Stimulated activated naive B cell treated with anti-CD40 and anti-IgM and Interleukin-4, amounts not matched to agents 10 μg/mL and 1 μg/mL and 100 μg/mL, for 72 hours (primary cell): ENCODE measurements around the gene KCNH3.
"Not testable (repeated sequence)": the region's sequence is repeated elsewhere in the genome, so short reads cannot be mapped to it uniquely, and the experiment has no call there.

Experiments
- ATAC-seq, 2 donors: fragments of 150-1000 bp; cut with Tn5 transposase; replicated peaks; 2 replicates each; pipeline ENCODE4 v1.10.0; 2021; ENCODE audit warnings: moderate library complexity in 1 of 2
- DNase-seq: peaks from one replicate; pipeline ENCODE4 v3.0.0; 2021
- H3K27ac Mint-ChIP-seq: one replicate; pipeline ENCODE4 v1.8.0; 2022; ENCODE audit warnings: mild to moderate bottlenecking, mixed read lengths
- H3K27me3 Mint-ChIP-seq, 2 donors: one replicate each; pipeline ENCODE4 v1.8.0; 2022; ENCODE audit warnings: mixed read lengths in 2 of 2
- H3K36me3 Mint-ChIP-seq, 2 donors: one replicate each; pipeline ENCODE4 v1.8.0; 2022; ENCODE audit warnings: mixed read lengths in 2 of 2, mild to moderate bottlenecking in 1 of 2
- H3K4me1 Mint-ChIP-seq, 2 donors: one replicate each; pipeline ENCODE4 v1.8.0; 2022; ENCODE audit warnings: mixed read lengths in 2 of 2, mild to moderate bottlenecking in 1 of 2
- H3K4me3 Mint-ChIP-seq, 2 donors: one replicate each; pipeline ENCODE4 v1.8.0; 2022; ENCODE audit warnings: mild to moderate bottlenecking in 2 of 2, mixed read lengths in 2 of 2, moderate library complexity in 1 of 2
- H3K9me3 Mint-ChIP-seq, 2 donors: one replicate each; pipeline ENCODE4 v1.8.0; 2022; ENCODE audit warnings: mixed read lengths in 2 of 2, mild to moderate bottlenecking in 1 of 2

KCNH3 gene

DNA sequence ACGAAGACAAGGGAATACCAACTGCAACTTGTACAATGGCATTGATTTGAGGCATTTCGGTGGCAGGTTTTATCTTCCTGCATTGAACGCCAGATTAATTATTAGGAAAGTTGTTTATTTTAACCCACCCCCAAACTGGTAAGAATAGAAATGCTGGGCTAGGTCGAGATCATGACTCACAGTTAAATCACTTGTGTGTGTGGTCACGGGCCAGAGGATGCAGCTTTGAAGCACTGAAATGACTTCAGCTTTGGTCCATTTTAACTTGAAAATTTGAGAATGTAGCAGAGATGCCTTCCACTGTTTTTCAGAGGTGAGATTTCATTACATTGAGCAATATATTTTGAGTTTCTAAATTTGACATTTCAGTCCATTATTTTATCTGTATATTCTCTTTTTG lies 23.6 kb upstream of the KCNH3 start:
- H3K27me3 Mint-ChIP-seq = no peaks in the 10 kb centered on the region
- ATAC-seq (peak; percentile 55), DNase-seq (no peak)
- no peak overlapping the region for H3K27ac Mint-ChIP-seq
- peaks cover 9 to 13% of the 10 kb centered on the region in 2 donors for H3K4me1 Mint-ChIP-seq
- H3K36me3 Mint-ChIP-seq = peaks cover 2% of the 10 kb centered on the region in 2 donors
- H3K4me3 Mint-ChIP-seq = no peak overlapping the region
- no peaks in the 10 kb centered on the region for H3K9me3 Mint-ChIP-seq

DNA sequence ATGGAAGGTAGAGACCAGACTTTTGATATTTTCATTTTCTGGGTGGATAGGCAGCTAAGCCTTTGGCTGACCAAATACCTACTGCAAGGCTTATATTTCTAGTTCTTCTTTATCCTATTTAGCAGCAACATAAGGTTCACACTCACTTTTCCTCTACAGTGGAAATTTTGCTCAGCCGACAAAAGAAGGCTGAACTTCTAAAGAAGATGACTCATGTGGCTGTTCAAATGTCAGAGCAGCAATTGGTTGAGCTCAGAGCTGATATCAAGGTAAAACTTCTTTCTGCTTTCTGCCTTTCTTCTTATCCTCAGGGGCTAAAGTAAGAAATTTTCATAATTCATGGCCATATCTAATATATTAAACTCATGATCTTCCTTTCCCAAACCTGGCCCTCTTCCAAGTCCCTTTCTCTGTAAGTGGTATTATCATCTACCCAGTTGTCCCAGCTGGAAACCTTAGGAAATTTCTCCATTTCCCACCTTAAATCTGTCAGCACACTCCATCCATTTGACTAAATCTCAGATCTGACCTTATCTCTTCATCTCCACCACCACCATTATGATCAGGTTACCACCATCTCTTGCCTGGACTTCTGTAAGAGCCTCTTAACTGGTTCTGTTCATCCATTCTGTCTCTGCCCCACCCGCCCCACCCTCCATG lies 19.8 kb upstream of the KCNH3 start:
- peak; percentile 78 to 90 for ATAC-seq
- peak overlapping the region; percentile 32 to 50 for H3K4me3 Mint-ChIP-seq
- H3K27me3 Mint-ChIP-seq = no peaks in the 10 kb centered on the region
- H3K36me3 Mint-ChIP-seq = peaks cover 5 to 10% of the 10 kb centered on the region in 2 donors
- H3K4me1 Mint-ChIP-seq = peaks cover 22 to 33% of the 10 kb centered on the region in 2 donors
- DNase-seq = no peak
- no peak overlapping the region for H3K27ac Mint-ChIP-seq
- no peaks in the 10 kb centered on the region for H3K9me3 Mint-ChIP-seq

DNA sequence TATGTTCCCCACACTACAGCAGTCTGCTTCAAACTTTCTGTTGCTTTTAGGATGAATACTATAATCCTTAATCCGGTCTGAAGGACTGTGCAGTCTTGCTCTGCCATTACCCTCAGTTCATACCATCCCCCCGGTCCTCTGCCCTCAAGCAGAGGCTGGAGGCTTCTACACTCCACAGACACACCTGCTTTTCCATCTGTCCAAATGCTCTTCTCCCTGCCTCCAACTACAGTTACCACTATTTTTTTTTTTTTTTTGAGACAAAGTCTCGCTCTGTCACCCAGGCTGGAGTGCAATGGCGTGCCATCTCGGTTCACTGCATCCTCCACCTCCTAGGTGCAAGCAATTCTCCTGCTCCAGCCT lies 19.3 kb upstream of the KCNH3 start:
- H3K4me3 Mint-ChIP-seq = peak overlapping the region in 1 of 2 donors; percentile 50
- H3K27ac Mint-ChIP-seq = no peak overlapping the region
- DNase-seq = no peak
- H3K4me1 Mint-ChIP-seq = peaks cover 22 to 33% of the 10 kb centered on the region in 2 donors
- ATAC-seq = peak in 1 of 2 donors; percentile 22
- H3K36me3 Mint-ChIP-seq = peaks cover 5 to 10% of the 10 kb centered on the region in 2 donors
- H3K27me3 Mint-ChIP-seq = no peaks in the 10 kb centered on the region
- H3K9me3 Mint-ChIP-seq = no peaks in the 10 kb centered on the region

DNA sequence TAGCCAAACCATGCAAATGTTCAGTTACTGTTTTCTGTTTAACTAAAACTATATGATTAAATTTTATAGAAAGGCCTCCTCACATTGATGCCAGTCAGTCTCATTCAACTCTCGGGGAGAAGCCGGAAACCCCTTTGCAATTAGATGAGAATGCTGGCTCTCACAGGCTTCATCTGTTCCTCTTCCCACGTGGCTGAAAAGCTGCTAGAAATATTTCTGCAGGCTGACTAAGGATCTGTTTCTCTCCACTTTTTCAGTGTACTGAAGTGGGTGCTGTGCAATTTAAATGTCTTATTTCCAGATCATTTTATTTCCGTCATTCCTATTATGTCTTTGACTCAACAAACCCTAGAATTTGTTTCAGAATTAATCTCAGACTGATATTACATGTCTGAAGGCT lies 17.4 kb upstream of the KCNH3 start:
- Mint-ChIP-seq H3K4me3 (no peak overlapping the region), H3K9me3 (no peaks in the 10 kb centered on the region), H3K27ac (peak overlapping the region; percentile 43), H3K27me3 (no peaks in the 10 kb centered on the region), H3K36me3 (peaks cover 17 to 27% of the 10 kb centered on the region in 2 donors), H3K4me1 (peaks cover 22 to 33% of the 10 kb centered on the region in 2 donors)
- DNase-seq (no peak), ATAC-seq (no peak)

DNA sequence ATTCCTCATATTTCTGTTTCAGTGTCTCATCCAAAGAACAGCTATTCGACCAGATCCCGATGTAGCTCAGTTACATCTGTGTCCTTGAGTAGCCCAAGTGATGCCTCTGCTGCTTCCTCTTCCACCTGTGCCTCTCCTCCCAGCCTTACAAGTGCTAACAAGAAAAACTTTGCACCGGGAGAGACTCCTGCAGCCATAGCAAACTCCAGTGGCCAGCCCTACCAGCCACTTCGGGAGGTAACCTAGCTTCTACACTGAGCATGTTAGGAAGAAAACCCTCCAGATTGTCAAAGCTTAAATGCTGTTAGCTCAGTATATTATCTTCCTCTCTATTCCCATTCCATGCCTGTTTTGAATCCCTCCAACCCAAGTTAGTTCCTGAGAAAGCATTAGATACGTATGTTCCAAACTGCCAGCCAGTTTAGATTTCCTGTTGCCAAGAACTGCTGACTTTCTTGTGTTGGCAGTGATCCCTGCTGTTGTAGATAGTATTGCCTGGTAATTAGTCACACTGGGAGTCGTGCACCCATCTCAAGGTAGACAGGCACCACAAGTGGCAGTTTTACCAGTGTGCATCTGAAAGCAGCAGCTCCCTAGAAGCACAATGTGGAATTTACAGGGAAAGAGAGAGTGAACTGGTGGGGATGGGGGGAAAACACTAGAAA lies 14.0 kb upstream of the KCNH3 start:
- Mint-ChIP-seq H3K27me3 (no peaks in the 10 kb centered on the region), H3K27ac (no peak overlapping the region)
- ATAC-seq = no peak

DNA sequence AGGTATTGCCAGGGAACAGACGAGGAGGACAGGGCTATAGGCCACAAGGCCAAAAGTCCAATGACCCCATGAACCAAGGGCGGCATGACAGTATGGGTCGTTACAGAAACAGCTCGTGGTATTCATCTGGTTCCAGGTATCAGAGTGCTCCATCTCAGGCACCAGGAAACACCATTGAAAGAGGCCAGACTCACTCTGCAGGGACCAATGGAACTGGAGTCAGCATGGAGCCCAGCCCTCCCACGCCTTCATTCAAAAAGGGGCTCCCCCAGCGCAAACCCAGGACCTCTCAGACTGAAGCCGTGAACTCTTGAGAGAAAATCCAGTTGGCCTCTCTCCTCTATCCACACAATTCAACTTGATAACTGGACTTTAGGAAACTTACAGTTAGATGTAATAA lies 12.9 kb upstream of the KCNH3 start:
- Mint-ChIP-seq H3K27ac (no peak overlapping the region), H3K36me3 (peaks cover 21 to 32% of the 10 kb centered on the region in 2 donors), H3K27me3 (no peaks in the 10 kb centered on the region), H3K4me3 (no peak overlapping the region), H3K4me1 (peaks cover 18 to 28% of the 10 kb centered on the region in 2 donors), H3K9me3 (no peaks in the 10 kb centered on the region)
- DNase-seq = no peak
- ATAC-seq = no peak

More for the DNA sequence above, 14.0 kb upstream of the KCNH3 start:
- H3K9me3 Mint-ChIP-seq = no peaks in the 10 kb centered on the region
- H3K4me1 Mint-ChIP-seq = peaks cover 21 to 36% of the 10 kb centered on the region in 2 donors
- no peak overlapping the region for H3K4me3 Mint-ChIP-seq
- DNase-seq = no peak
- peaks cover 22 to 36% of the 10 kb centered on the region in 2 donors for H3K36me3 Mint-ChIP-seq

DNA sequence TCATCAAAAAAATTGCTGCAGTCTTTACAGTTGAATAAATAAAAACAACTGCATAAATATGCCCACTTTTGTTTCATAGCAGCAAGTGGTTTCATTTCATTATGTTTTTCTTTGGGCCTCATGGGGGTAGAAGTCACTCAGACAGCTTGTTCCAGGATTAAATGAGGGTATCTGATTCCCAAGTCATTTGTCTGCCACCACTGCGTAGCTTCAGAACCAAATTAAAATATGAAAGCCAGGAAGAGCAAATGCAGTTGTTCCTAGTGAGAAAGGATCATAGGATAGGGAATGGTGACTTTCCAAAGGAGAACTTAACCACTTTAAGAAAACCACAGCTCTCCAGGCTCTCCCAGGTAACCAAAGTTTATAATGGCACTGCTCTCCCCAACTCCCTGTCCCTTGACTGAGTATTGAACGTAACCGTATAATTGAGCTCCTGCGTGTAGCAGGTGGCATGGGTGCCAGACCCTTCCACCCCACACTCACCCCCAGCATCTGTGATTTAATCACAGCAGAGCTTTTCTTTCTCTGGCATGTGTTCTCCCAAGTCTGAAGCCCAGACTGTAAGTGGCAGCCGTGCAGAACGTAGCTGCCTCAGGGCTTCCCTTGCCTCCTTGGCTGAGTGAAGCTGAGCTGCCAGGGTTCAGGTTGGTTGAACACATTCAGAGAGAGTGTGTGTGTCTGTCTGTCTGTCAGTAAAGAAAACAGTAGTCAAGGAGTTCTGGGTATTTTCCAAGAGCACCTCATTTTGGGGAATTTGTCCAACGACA lies 11.3 kb upstream of the KCNH3 start:
- ATAC-seq = no peak
- Mint-ChIP-seq H3K9me3 (no peaks in the 10 kb centered on the region), H3K27me3 (no peaks in the 10 kb centered on the region), H3K4me1 (peaks cover 8 to 14% of the 10 kb centered on the region in 2 donors), H3K4me3 (no peak overlapping the region), H3K36me3 (peaks cover 21 to 31% of the 10 kb centered on the region in 2 donors), H3K27ac (no peak overlapping the region)
- no peak for DNase-seq

DNA sequence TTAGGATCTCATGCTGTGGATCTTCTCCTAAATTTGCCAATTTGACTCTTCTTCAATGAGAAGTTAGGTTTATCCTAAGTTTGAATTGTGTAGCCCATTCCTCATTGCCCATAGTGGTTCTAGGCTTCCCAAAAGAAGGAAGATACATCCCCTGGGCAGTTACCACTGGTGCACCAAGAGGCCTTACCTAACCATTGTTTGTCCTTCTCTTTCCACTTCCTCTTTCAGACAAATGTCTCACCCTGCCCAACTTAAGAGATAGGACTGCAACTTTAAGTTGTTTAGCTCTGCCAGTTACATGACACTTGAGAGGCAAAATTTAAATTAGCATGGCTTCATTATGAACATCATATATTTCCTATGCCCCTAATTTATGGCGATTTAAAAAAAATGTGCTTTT lies 9.4 kb upstream of the KCNH3 start:
- H3K27ac Mint-ChIP-seq = no peak overlapping the region
- H3K27me3 Mint-ChIP-seq = no peaks in the 10 kb centered on the region
- H3K36me3 Mint-ChIP-seq = peaks cover 21 to 27% of the 10 kb centered on the region in 2 donors
- no peaks in the 10 kb centered on the region for H3K9me3 Mint-ChIP-seq
- ATAC-seq = peak; percentile 58 to 60
- no peak overlapping the region for H3K4me3 Mint-ChIP-seq
- H3K4me1 Mint-ChIP-seq = peaks cover 6 to 11% of the 10 kb centered on the region in 2 donors
- no peak for DNase-seq

DNA sequence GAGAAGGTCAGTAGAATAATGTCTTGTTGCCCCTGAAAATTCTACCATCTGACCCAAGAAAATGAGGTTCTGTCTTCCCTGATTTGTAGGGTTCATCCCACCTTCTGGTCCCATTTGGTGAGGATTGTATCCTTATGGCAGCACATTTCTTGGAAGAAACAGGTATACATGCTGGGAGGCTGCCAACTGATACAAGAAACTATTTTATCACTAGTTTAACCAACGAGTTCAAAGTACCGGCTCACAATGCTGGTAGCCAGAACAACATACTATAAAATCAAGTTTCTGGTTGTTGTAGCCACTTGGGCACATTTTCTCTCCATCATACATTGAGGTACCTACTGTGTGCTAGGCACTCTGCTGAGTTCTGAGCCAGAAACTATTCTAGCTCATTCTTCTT lies 7.1 kb upstream of the KCNH3 start:
- peaks cover 9 to 21% of the 10 kb centered on the region in 2 donors for H3K4me1 Mint-ChIP-seq
- H3K27ac Mint-ChIP-seq = no peak overlapping the region
- H3K27me3 Mint-ChIP-seq = peaks cover 15% of the 10 kb centered on the region in 2 donors
- H3K4me3 Mint-ChIP-seq = no peak overlapping the region
- no peak for ATAC-seq
- DNase-seq = no peak
- no peaks in the 10 kb centered on the region for H3K9me3 Mint-ChIP-seq
- peaks cover 8% of the 10 kb centered on the region in 2 donors for H3K36me3 Mint-ChIP-seq

DNA sequence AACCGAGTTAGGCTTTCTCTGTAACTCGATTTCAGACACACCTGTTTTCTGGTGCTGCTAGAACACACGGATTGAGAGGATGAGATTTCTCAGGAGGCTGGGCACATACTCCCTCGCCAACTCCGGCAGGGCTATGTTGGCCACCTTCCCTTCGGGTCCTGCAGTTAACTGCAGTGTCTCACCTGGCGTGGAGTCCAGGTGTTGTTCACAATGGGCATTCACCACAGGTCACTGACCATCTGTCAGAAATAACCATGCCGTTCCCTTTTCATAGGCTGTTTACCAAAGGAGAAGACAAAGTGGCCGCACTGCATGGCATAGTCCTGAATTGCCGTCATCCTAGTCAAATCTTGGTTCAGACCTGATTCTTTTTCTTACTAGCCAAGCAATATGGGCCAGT lies 5.5 kb upstream of the KCNH3 start:
- H3K4me1 Mint-ChIP-seq = peaks cover 13 to 30% of the 10 kb centered on the region in 2 donors
- no peak overlapping the region for H3K4me3 Mint-ChIP-seq
- no peaks in the 10 kb centered on the region for H3K9me3 Mint-ChIP-seq
- H3K36me3 Mint-ChIP-seq = peaks cover 2 to 4% of the 10 kb centered on the region in 2 donors
- ATAC-seq (no peak), DNase-seq (no peak)
- H3K27ac Mint-ChIP-seq = no peak overlapping the region
- peaks cover 21 to 30% of the 10 kb centered on the region in 2 donors for H3K27me3 Mint-ChIP-seq

DNA sequence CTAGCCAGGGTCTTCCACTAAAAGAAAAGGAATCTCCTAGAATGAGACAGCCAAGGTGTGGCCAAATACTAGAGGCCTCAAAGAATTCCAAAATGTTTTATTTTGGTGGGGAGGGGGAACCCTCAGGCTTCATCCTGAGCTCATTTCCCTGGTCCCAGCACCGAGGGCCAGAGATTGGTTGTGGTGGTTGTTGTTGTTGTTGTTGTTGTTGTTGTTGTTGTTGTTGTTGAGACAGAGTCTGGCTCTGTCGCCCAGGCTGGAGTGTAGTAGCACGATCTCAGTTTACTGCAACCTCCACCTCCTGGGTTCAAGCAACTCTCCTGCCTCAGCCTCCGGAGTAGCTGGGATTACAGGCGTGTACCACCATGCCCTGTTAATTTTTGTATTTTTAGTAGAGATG lies 4.7 kb upstream of the KCNH3 start:
- ATAC-seq, DNase-seq, H3K27ac Mint-ChIP-seq, H3K36me3 Mint-ChIP-seq, H3K4me3 Mint-ChIP-seq, H3K9me3 Mint-ChIP-seq: not testable (repeated sequence)
- Mint-ChIP-seq H3K27me3 (peaks cover 21 to 31% of the 10 kb centered on the region in 2 donors), H3K4me1 (peaks cover 13 to 34% of the 10 kb centered on the region in 2 donors)

DNA sequence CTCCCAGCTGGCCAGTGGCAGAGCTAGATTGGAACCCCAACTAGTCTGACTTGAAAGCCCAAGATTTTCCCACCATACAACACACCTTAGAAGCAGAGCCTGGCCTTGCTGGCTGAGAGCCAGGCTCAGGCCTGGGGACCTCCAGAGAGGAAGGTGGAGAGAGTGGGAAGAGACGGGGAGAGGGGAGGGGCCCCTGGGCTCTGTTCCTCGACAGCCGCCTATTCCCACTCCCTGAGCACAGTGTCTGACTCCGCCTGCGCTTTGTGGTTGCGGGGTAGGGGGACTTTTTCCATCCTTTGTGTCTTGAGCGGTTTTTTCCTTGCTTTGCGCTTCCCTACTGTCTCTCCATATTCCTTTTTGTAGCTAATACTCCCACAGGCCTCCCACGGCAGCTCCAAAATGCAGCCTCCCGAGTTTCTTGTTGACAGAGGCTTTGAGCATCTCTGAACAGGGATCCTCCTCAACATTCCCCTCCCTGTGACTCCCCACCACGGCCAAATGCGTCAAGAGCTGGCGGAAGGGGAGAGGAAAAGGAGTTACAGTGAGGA lies 4.0 kb upstream of the KCNH3 start:
- Mint-ChIP-seq H3K27me3 (peaks cover 21 to 31% of the 10 kb centered on the region in 2 donors), H3K9me3 (no peaks in the 10 kb centered on the region), H3K36me3 (peaks cover 0 to 2% of the 10 kb centered on the region in 2 donors), H3K27ac (no peak overlapping the region), H3K4me3 (no peak overlapping the region), H3K4me1 (peaks cover 13 to 34% of the 10 kb centered on the region in 2 donors)
- DNase-seq = no peak
- no peak for ATAC-seq

DNA sequence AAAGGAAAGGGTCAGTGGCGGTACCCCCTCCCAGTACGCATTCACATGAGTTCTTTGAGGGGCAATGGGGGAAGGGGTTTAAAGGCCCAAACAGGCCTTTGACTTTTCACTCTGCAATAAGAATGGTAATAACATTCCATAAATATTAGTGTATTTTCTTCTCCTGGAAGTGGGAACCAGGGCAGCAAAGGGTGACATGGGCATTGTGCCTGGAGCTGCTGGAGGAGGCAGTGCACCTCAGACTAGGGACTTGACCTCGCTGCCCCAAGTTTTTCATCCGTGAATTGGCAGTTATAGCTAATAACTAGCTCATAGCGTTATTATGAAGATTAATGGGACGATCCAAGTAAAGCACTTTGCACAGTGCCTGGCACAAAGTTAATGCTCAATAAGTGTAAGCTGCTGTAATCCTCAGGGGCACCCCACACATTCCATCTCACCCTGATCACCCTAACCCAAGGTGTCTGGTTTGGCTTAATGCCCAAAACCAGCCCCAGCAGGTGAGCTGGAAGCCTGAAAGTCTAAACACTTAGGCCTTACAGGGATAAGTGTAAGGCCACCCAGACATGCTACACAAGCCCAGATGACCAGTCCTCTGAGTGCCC lies 2.8 kb upstream of the KCNH3 start:
- Mint-ChIP-seq H3K27me3 (peaks cover 26 to 38% of the 10 kb centered on the region in 2 donors), H3K27ac (no peak overlapping the region), H3K36me3 (peaks cover 0 to 2% of the 10 kb centered on the region in 2 donors), H3K4me1 (peaks cover 21 to 46% of the 10 kb centered on the region in 2 donors), H3K9me3 (no peaks in the 10 kb centered on the region), H3K4me3 (no peak overlapping the region)
- no peak for DNase-seq
- ATAC-seq = no peak

DNA sequence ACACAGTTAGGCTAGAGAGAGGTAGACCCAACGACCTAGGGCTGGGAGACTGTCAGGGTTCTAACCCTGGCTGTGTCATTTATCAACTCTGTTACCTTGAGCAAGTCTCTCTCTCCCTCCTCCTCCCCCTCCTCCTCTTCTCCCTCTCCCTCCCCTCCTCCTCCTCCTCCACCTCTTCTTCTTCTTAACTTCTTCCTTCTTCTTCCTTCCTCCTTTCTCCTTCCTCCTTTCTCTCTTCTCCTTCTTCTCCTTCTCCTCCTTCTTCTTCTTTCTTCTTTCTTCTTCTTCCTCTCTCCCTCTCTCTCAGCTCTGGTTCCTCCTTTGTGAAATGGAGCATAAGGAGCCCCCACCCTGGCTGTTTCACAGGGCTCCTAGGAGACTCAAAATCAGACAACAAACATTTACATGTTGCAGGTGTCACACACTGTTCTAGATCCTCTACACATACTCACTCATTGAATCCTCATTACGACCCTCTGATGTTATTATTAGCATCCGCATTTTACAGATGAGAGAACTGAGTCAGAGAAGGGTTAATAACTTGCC lies 2.2 kb upstream of the KCNH3 start:
- no peaks in the 10 kb centered on the region for H3K9me3 Mint-ChIP-seq
- H3K36me3 Mint-ChIP-seq = peaks cover 0 to 2% of the 10 kb centered on the region in 2 donors
- no peak for ATAC-seq
- no peak for DNase-seq
- H3K4me1 Mint-ChIP-seq = peaks cover 27 to 52% of the 10 kb centered on the region in 2 donors
- H3K27ac Mint-ChIP-seq = no peak overlapping the region
- peaks cover 26 to 38% of the 10 kb centered on the region in 2 donors for H3K27me3 Mint-ChIP-seq
- H3K4me3 Mint-ChIP-seq = peak overlapping the region in 1 of 2 donors; percentile 85
